WI38 (cell line): ENCODE measurements around the gene PRKRA.

Experiments used
- H3K4me3 ChIP-seq: 2 replicates; pipeline ENCODE4 v1.5.1; 2011; ENCODE audit warnings: low read depth, mild to moderate bottlenecking, control low read depth, low read length
- CTCF ChIP-seq: IDR thresholded peaks from 2 replicates; pipeline ENCODE4 v1.5.1; 2012; ENCODE audit warnings: low read depth, mild to moderate bottlenecking, control low read depth, low read length

PRKRA gene

GRCh38 chr2:178386986-178387597 is 63.9 kb downstream of the PRKRA start:
- TF ChIP-seq CTCF = no peak
- no peak overlapping the region for H3K4me3 ChIP-seq

GRCh38 chr2:178385595-178386148 is 65.3 kb downstream of the PRKRA start:
- no peak for TF ChIP-seq CTCF
- H3K4me3 ChIP-seq = no peak overlapping the region

- no peak overlapping the region for H3K4me3 ChIP-seq
- no peak for TF ChIP-seq CTCF
Measured at GRCh38 chr2:178383718-178384117, 67.3 kb downstream of the PRKRA start.
